ENCODE results near the gene LRGUK. TPM values are rescaled to one million over a fixed set of nuclear protein-coding genes. Genes with fewer than 3 reads are reported as not detected.

The LRGUK gene
- total and polyA plus RNA-seq, 2 donors (not counting 3 experiments of a cell fraction or from before 2014, with no cell fraction given) = 0.10 to 0.11 TPM

GRCh38 chr7:134122980-134123379 is 4.2 kb upstream of the LRGUK start:
- no peaks in the 10 kb centered on the region for H3K4me1 ChIP-seq (ENCODE audit: control insufficient read depth, extremely low read depth, insufficient read depth, low read length)
- no peak overlapping the region for H3K4me2 ChIP-seq (ENCODE audit: insufficient read depth, low read length)
- no peak for FAIRE-seq
- H2AFZ ChIP-seq (ENCODE audit: low read depth, low read length) = no peak overlapping the region
- no peak overlapping the region for H3K4me3 ChIP-seq (replicated peaks in 1 of 3; ENCODE audit: insufficient read depth in 1 of 3, low read depth in 1 of 3, low read length in 3 of 3)
- H3K27me3 ChIP-seq (ENCODE audit: control insufficient read depth in 2 of 2, insufficient read depth in 2 of 2, low read length in 2 of 2) = peaks cover 5 to 16% of the 10 kb centered on the region in 2 experiments
- H3K27ac ChIP-seq (ENCODE audit: insufficient read depth, low read depth, low read length) = no peak overlapping the region
- H3K9me3 ChIP-seq (replicated peaks; ENCODE audit: control insufficient read depth, insufficient read depth, low read length) = no peaks in the 10 kb centered on the region
- H3K36me3 ChIP-seq (ENCODE audit: control insufficient read depth in 2 of 2, extremely low read depth in 1 of 2, insufficient read depth in 2 of 2, low read length in 2 of 2) = no peaks in the 10 kb centered on the region
- H3K79me2 ChIP-seq (ENCODE audit: control insufficient read depth, insufficient read depth, low read length) = no peaks in the 10 kb centered on the region
- POLR2A ChIA-PET = no interaction called here
- H3K9ac ChIP-seq (replicated peaks; ENCODE audit: extremely low read depth, insufficient read depth, low read length) = no peak overlapping the region
- no peak for DNase-seq (ENCODE audit: low read depth, low spot score)
- H3K9me1 ChIP-seq (replicated peaks; ENCODE audit: control insufficient read depth, extremely low read depth, insufficient read depth, low read length) = no peaks in the 10 kb centered on the region
- dilution Hi-C loops (cut with MboI; ENCODE audit: extremely low pct_ligation_motif_present, low sequenced_read_pairs) = no loop called here
- TF ChIP-seq, protein P1, sequence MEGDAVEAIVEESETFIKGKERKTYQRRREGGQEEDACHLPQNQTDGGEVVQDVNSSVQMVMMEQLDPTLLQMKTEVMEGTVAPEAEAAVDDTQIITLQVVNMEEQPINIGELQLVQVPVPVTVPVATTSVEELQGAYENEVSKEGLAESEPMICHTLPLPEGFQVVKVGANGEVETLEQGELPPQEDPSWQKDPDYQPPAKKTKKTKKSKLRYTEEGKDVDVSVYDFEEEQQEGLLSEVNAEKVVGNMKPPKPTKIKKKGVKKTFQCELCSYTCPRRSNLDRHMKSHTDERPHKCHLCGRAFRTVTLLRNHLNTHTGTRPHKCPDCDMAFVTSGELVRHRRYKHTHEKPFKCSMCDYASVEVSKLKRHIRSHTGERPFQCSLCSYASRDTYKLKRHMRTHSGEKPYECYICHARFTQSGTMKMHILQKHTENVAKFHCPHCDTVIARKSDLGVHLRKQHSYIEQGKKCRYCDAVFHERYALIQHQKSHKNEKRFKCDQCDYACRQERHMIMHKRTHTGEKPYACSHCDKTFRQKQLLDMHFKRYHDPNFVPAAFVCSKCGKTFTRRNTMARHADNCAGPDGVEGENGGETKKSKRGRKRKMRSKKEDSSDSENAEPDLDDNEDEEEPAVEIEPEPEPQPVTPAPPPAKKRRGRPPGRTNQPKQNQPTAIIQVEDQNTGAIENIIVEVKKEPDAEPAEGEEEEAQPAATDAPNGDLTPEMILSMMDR (IDR thresholded peaks at IDR 0.05; ENCODE audit: extremely low read depth in 1 of 2, insufficient read depth in 1 of 2, low read depth in 1 of 2, low read length in 2 of 2) = no peak
- TF ChIP-seq EZH2 (IDR thresholded peaks at IDR 0.05; ENCODE audit: borderline replicate concordance, low read depth, low read length, severe bottlenecking) (no peak), POLR2AphosphoS5 (IDR thresholded peaks at IDR 0.05; ENCODE audit: insufficient read depth, low read depth, low read length) (no peak), GATA2 (IDR thresholded peaks at IDR 0.05; ENCODE audit: insufficient read depth, insufficient read length, low read depth, low read length) (no peak), FOS (IDR thresholded peaks at IDR 0.05; ENCODE audit: borderline replicate concordance, insufficient read depth, low read length) (no peak), MYC (IDR thresholded peaks at IDR 0.05; ENCODE audit: low read depth, low read length) (no peak), POLR2A (IDR thresholded peaks at IDR 0.05; ENCODE audit: low read depth, low read length) (no peak), JUN (IDR thresholded peaks at IDR 0.05; ENCODE audit: borderline replicate concordance, insufficient read depth, insufficient read length, low read depth) (no peak), MAX (IDR thresholded peaks at IDR 0.05; ENCODE audit: insufficient read depth, insufficient read length) (no peak)
- H4K20me1 ChIP-seq (replicated peaks; ENCODE audit: control insufficient read depth, extremely low read depth, insufficient read depth, low read length) = no peaks in the 10 kb centered on the region
- CTCF ChIA-PET = no interaction called here
- BruUV-seq (replicated peaks) = no TSS peak
- intact Hi-C loops (cut with micrococcal nuclease) = no loop called here
